Posterior vena cava (tissue), 2 donors: ENCODE measurements around the gene IRF2BP2. TPM values are rescaled to one million over a fixed set of nuclear protein-coding genes. Genes with fewer than 3 reads are reported as not detected.
A peak's percentile ranks its signal among the peaks of the same experiment; 100 is the strongest.
"Not testable (repeated sequence)": the region's sequence is repeated elsewhere in the genome, so short reads cannot be mapped to it uniquely, and the experiment has no call there.

Source experiments
- DNase-seq: peaks from one replicate; pipeline ENCODE4 v3.0.0-alpha.2; 2020; ENCODE audit warnings: low spot score
- intact Hi-C, 2 donors: fragments of 100-400 bp; cut with DNase I; formaldehyde crosslinking; loops; one replicate each; pipeline versions ENCODE4 v1.14.1 to v1.14.2; 2022 to 2023
- total RNA-seq, 2 donors: library from RNA; stranded (reverse); fragmentation: NEBNext Ultra II Directional; extraction: Animal tissue kit (Norgen Biotek cat#: 25700); gene quantifications; one replicate each; pipeline ENCODE4 v1.2.1, GENCODE V29; 2021
- donor health status: DM: yes; HTN: yes; CAD: no.
- donor health status: DM: yes; HTN: yes; CAD: no.

Gene IRF2BP2
- total RNA-seq, 2 donors from 2014 or later: 72.1 to 86.2 TPM

DNA sequence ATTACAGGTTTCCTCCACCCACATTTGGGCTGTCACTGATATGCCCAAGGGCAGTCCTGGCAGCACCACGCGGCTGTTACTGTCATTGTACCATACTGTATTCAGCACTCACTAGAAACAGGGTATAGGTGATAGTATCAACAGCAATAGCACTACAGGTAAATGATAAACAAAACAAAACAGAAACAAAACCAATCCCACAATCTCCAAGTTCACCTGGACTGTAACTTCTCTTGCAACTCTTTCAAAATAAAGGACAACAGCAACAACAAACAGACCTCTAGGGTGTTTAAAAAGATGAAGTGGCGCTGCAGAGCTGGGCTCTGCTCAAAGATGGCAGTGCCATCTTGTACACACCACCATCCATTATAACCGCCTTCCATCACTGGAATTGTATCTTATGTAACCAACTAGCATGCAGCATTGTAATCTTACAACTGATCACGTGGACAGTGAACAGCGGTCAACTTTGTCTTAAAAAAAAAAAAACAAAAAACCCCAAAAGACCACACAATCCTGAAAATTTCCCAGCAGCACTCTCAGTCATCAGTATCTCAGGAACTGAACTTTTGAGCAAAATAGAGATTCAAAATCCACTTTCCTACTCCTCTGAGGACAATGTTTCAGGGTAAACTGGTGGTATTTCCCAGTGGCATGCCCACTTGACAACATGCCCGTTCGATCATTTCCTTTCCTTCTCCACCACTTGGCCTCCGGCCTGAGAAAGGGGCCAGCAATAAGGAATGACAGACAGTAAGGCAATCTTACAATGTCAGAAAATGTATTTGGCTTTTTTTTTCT, 3.8 kb downstream of the IRF2BP2 start:
- intact Hi-C loops: loop anchor here in 1 of 2 donors (5.0 kb wide), 1 partner anchor 109 kb away; no protein-coding TSS in a partner anchor
- DNase-seq: no peak

DNA sequence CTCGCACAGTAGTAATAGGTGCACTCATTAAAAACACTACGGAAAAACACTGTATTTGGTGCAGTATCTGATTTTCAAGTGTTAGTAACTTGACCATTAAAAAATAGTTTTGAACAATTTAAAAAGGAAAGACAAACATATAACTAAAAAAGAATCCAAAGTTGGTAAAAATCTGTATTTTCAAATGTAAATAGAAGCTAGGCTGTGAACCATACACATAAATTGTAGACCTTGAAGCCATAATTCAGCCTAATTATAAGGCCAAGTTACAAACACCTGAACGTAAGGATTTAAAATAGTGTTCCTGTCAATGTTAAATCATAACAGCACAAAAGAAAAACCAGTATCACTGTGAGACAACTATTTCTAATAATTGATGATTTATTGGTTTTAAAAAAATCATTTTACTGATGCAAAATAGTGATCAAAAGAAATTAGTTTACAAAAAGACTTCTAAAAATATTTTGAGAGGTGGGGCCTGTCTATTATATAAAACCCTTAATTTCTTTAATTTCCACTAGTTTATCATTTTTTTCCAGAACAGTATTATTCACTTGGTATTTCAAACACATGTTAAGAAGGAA, 4.5 kb downstream of the IRF2BP2 start:
- no peak for DNase-seq
- intact Hi-C loops: loop anchor here in 1 of 2 donors (5.0 kb wide), 1 partner anchor 108 kb away; no protein-coding TSS in a partner anchor

DNA sequence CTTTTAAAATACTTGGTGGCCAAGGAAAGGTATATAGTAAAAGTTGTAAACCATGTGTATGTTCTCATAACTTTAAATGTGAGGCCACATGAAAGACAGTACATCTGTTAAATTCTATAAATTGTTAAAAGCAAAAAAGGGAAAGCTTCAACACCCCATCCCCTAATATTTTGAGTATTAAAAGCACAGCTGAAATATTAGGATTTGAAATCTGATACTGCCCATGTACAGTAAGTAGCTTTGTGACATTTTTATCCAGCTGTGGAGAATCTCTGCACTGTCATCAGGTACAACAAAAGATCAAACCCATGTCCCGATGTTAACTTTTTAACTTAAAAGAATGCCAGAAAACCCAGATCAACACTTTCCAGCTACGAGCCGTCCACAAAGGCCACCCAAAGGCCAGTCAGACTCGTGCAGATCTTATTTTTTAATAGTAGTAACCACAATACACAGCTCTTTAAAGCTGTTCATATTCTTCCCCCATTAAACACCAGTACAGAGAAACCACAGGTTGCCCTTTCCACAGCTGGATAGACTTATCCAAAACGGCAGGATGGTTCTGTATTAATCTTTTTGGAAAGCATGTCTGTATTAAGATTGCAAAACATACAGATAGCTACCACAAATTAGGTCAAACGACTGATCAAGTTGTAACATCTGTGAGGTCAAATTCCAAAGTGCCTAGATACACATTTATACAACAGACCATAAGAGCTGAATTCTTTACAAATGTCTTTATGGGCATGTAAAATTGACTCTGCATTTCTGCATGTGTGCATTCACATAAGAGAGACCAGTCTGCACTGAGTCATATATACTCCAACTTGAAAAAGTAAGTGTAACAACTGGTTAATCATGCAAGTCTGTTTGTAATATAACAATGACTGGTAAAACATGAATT, 5.2 kb downstream of the IRF2BP2 start:
- intact Hi-C loops: loop anchor here in 1 of 2 donors (5.0 kb wide), 1 partner anchor 107 kb away; no protein-coding TSS in a partner anchor
- no peak for DNase-seq

DNA sequence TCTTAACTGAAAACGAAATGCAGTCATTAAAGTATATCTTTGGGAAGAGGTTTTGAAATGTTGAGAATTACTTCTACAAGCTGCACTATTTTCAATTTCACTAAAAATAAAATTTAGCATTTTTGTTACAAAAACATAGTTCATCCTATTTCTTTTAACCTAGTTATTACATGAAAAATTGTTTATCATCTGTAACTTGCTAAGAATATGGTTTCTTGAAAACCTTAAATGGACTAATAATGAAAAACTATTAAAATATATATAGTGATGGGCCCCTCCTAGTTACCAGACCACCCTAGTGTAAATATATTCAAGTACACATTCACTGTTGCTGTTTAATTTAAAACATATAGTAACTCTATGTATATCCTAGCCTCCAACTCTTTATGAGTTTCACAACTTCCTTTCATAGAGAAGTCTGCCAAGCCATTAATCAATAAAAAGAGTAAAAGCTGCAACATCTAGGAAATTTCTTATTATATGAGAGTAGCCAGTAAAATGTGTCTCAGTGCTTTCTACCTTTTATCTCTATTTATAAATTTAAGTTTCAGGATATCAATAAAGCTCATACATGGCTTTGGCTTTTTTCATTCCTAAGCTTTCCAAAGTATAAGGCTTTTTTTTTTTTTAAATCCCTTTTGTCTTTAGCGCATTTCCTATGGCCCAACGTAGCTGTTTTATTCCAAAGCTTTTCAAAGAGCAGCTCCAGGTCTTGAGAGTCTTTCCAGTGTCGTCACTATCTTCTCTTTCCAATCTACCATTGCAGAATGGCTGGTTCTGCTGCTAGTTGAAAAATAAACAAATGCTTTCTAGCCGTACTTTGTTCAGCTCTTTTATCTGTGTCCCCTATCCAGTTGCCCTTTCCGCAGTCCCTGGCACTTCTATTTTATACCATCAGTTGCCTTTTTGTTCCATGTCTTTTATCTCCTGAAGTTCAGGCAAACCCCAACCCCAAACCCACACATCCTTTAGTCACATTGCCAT, 6.5 kb downstream of the IRF2BP2 start:
- DNase-seq: no peak
- intact Hi-C loops: no loop called here

DNA sequence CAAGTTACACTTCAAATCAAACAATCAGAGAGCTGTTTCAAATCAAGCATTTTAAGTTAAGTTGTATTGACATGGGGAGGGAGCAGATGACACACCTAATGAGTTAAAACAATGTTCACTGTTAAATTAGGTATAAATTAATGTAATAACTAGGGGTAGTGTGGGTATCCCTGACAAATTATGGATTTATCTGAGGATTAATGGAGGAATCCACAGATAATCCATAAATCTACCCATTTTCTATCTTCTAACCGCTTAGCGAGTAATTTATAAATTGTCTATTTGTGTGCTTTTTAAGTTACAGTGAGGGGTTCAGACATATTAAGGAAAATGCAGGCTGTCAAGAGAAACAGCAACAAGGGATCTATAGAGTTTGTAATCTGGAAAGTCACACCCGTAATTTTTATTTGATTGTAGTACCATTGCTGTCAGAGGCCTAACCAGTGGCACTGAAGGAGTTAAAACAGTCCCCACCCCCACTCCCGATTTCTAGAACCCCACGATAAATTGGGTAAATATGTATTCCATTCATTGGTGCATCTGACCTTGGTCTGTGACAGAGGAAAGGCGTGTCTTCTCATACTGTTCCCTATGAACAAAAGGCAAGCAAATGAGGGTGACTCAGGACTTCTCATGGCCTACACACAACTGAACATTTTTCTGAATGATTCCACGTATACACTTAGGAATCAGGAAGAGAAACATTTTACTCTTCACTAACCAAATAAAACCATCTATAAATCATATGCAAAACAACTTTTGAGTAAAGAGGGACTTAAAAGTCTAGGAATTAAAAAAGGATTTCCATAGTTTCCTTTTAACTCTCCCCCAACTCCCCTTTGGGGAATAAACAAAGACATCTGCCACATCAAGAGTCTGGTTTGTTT, 7.4 kb downstream of the IRF2BP2 start:
- no peak for DNase-seq
- intact Hi-C loops: no loop called here

DNA sequence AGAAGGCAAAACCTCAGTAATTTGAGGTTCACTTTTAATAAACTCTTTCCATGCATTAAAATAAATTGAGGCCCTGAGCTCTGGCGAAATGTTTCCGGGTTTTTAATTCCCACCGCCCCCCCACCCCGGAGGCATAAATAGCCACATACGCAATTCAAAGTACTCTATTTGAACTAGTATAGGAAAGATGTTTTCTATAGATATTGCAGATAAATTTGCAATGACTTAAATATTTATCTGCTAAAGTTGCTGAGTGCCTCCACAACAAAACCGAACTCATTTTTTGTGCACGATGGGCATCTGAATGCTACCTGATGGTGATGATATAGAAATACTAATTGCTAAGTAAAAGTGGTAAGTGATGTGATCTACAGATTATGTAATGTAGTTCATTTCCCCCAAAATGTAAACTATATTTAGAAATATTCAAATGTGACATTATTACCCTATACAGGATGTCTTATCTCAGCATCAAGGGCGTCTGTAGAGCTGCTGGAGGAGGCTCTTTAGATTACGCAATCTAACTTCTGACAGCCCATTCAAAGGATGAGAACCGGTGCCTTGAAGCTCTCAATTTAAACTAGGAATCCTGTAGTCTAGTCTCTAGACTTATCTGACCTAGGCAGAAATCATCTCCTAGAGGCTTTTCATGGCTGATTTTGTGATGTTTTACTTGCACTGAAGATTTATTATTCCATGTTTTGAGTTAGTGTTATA, 8.5 kb downstream of the IRF2BP2 start:
- intact Hi-C loops: no loop called here

DNA sequence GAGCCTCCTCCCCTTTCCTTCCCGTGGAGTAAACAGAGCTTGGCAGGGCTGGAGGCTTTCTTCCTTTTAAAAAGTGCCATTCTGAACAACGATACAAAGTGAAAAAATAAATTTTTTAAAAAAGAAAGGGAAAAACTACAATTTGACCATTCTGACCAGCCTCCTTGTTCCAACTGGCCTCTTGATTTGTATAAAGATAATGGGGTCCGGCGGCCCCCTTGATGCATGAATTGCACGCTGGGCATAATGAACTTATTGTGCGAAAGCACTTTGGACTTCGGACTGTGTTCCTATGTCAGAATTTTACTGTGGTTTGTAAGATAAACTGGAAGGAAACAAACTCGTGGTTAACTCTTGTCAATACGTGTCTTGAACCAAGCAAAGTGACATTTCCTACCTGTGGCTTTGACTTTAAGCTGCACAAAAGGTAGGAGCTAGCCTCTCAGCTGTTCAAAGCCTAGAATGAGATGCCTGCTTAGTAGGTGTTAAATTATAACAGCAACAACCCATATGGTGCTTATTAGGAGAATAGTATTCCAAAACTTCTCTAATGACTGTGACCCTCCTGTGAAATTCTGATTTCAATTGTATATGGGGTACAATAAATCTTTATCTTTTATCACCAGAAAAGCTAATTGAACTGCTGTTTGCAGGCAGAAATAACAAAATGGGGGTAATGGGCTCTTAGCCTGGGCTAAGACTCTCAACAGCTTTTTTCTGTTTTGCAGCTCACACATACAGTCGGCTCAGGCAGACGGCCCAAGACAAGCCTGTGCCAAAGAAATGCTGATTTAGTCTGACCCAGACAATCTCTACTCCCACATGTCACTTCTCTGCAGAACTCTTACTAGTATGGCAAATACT, 9.3 kb downstream of the IRF2BP2 start:
- intact Hi-C loops: no loop called here
- DNase-seq: no peak

More for the DNA sequence above, 8.5 kb downstream of the IRF2BP2 start:
- no peak for DNase-seq

DNA sequence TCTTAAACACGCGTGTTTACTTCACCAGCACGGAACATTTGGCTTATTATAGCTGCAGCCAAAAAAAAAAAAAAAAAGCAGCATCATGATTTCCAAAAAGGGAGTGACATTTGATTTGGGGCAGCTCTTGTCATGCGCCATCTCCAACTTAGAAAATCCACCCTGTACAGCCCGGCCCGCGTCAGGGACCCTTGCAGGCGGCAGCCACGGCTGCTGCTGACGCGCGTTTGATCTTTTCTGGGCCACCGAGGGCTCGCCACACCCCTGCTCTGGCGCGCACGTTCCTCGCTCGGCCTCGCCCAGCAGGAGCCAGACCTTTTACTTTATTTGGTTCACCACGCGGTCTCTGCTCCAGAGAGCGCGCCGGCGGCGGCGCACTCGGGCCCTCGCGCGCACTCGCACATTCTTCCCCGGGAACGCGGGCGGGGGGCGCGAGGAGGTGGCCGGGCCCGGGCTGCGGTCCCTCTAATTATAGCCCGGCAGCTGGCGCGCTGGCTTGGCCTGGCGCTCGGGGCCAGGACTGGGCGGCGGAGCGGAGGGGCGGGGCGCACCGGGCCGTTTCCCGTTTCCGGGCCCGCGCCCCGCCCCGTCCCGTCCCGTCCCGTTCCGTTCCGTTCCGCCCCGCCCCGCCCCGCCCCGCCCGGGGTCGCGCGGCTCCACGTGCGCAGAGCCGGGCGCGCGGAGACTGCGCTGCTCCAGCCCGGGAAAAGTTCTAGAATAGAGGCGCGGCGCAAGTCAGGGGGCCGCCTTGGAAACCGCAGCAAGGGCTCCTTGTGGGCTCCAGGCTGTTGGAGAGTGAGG, 10.2 kb downstream of the IRF2BP2 start:
- intact Hi-C loops: loop anchor here in 1 of 2 donors (10.0 kb wide), 1 partner anchor 95 kb away; no protein-coding TSS in a partner anchor
- DNase-seq: peak; percentile 96

DNA sequence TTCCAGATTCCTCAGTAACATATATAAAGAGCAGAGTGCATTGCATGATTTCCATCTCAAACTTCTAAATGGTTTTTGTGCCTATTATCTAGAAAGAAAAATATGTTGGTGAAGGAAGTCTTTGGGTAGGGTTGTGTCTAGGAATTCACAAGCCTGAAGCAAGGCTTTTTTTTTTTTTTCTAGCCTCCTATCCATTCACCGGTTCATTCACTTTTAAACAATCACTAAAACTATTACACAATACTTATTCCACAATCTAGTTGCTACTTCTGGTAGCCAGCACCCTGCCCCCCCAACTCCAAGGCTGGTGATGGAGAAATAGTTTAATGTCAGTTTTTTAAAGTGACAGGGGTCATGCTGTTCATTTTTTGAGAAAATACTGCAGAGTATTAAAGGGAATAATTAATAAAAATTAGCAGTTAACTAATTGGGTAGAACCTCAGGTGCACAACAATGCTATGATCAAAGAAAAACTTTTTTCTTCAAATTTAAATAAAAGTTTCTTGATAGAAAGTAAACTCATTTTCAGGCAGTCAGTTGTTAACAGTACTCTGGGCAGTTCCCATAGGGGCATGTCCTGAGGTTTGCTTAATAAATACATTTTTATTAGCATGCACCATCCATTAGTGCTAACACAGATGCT, 10.9 kb downstream of the IRF2BP2 start:
- intact Hi-C loops: loop anchor here in 1 of 2 donors (10.0 kb wide), 1 partner anchor 94 kb away; no protein-coding TSS in a partner anchor
- DNase-seq: no peak

DNA sequence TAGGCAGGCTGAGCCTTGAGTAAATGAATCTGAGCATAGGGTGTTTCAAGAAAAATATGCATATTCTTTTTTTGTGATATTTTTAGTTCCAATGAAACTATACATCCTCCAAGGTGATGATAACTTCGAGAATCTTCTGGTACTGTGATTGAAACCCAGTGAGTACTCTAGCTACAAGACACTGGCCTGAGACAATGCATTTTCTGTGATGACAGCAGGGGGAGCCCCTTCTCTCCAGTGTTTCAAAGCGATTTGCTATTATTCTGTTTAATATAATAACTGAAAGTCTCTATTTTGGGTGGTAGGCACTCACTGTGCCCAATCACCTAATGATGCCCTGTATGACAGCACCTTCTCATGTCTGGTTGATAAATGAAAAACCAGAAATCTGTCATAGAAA, 12.1 kb downstream of the IRF2BP2 start:
- DNase-seq: no peak
- intact Hi-C loops: loop anchor here in 1 of 2 donors (10.0 kb wide), 1 partner anchor 93 kb away; no protein-coding TSS in a partner anchor

DNA sequence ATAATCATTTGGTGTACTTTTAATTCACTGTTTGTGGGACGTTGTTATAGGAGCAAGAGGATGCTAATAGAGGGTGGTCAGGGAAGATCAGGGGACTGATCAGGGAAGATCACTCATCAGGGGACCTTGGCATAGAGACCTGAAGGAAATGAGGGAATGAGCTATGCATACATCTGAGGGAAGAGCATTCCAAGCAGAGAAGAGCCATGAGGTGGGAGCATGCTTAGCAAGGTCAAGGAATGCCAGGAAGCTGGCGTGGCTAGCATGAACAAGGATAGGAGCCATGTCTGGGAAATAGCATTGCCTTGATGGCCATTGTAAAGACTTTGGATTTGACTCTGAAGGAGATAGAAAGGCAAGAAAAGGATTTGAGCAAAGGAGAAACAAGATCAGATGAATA, 14.1 kb downstream of the IRF2BP2 start:
- intact Hi-C loops: loop anchor here in 1 of 2 donors (10.0 kb wide), 1 partner anchor 91 kb away; no protein-coding TSS in a partner anchor
- DNase-seq: no peak

DNA sequence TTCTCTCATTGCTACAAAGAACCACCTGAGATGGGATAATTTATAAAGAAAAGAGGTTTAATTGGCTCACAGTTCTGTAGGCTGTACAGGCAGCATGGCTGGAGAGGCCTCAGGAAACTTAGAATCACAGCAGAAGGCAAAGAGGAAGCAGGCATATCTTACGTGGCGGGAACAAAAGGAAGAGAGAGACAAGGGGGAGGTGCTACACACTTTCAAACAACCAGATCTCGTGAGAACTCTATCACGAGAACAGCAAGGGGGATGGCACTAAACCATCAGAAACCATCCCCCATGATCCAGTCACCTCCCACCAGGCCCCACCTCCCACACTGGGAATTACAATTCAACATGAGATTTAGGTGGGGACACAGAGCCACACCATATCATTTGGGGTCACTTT, 15.4 kb downstream of the IRF2BP2 start:
- not testable (repeated sequence) for DNase-seq
- intact Hi-C loops: loop anchor here (5.0 to 10.0 kb wide), 2 partner anchors 87 to 90 kb away; no protein-coding TSS in a partner anchor

DNA sequence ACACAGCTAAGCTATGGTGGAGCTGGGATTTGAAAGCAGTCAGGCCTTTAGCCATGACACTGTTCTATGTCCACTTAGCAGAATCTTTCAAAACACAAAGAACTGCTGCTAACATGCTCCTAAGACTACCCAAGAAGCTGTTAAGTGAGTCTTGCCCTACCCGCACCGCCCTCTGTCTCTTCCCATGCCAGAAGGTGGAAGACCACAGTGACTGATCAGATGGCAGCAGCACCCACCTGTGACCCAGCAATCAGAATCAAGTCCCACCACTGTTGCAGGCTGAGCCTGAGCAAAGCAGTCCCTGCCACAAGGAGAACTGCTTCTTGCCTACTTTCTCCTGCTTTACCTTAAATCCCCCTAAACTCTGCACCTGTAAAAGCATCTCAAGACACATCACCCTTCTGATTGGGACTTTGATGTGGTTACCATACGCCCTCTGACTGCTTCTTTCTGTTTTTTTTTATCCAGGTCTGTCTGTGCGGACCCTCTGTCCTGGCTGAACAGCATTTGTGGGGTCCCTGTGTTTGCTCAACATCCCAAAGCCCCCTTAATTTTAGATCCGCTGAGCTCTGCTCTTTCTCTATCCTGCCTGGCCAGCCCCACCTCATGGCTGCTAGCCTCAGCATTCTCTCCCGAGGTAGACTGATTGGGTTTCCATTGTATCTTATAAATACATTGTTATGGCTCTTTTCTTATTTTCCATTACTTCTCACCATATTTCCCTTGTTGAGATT, 16.0 kb downstream of the IRF2BP2 start:
- no peak for DNase-seq
- intact Hi-C loops: loop anchor here (5.0 to 10.0 kb wide), 2 partner anchors 87 to 89 kb away; no protein-coding TSS in a partner anchor

DNA sequence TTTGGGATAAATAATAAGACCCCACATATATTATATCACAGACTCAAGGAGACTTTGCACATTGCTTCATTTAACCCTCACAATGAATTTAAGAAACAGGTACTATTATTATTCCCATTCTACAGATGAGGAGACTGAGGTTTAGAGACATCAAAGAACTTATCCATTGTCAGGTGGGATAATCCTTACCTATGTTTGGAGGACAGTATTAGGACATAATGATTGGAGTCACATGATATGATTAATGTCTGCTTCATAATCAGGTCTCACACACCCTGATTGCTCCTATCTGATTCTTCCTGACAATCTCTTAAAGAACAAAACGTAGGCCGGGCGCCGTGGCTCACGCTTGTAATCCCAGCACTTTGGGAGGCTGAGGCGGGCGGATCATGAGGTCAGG, 16.9 kb downstream of the IRF2BP2 start:
- intact Hi-C loops: loop anchor here (5.0 to 10.0 kb wide), 2 partner anchors 86 to 88 kb away; no protein-coding TSS in a partner anchor
- no peak for DNase-seq
